Temporal lobe (tissue), 2 donors: ENCODE data around the gene ZNF486. TPM values are rescaled to one million over a fixed set of nuclear protein-coding genes. Genes with fewer than 3 reads are reported as not detected.

Experiments
- small RNA-seq: library from RNA; depleted of rRNA; stranded (forward); fragments of <200 nt; gene quantifications from one replicate; pipeline ENCODE3, GENCODE V24; 2014; ENCODE audit warnings: low replicate concordance
- total RNA-seq: library from RNA; depleted of rRNA; stranded (reverse); fragments of >200 nt; gene quantifications from one replicate; pipeline ENCODE4 v1.2.3, GENCODE V29; 2014

The ZNF486 gene
- total RNA-seq, 1 donor from 2014 or later: 13.8 TPM

Small RNAs within 50 kb of the gene (small RNA-seq; reads per million reads assigned to genes)
- not detected for gene AC011447.4

Other genes starting within 250 kb of the ZNF486 start
- 18.9 TPM for gene ZNF682, start 127.7 kb upstream of the ZNF486 start, total RNA-seq
- gene ZNF90, start 89.2 kb upstream of the ZNF486 start, total RNA-seq: 3.0 TPM